PC-9 (cell line): ENCODE results near the gene AFAP1. TPM values are rescaled to one million over a fixed set of nuclear protein-coding genes. Genes with fewer than 3 reads are reported as not detected.
A peak's percentile ranks its signal among the peaks of the same experiment; 100 is the strongest.

Experiments used
- BruUV-seq: library from RNA; stranded (reverse); fragments of 400-500 nt; replicated peaks from 2 replicates; lab custom pipeline; 2021; lab: Mats Ljungman, UMichigan
- CTCF ChIA-PET: fragments of 300-600 bp; sonication (Branson Sonifier 250); formaldehyde crosslinking; loops from one replicate; lab custom pipeline; 2022; ENCODE audit warnings: antibody characterized with exemption; lab: Charles Lee
- POLR2A ChIA-PET: fragments of 300-600 bp; sonication (Branson Sonifier 250); formaldehyde crosslinking; loops from one replicate; lab custom pipeline; 2022; ENCODE audit warnings: antibody characterized with exemption; ENCODE audit not compliant: unreplicated experiment; lab: Charles Lee
- DNase-seq, 2 experiments: peaks; one replicate each; pipeline versions ENCODE4 v3.0.0 to v3.0.0-alpha.2; 2015 to 2022; ENCODE audit warnings: mixed read lengths in 1 of 2
- H2AFZ ChIP-seq: fragments of 200-600 bp; sonication (generic); 2 replicates; pipeline ENCODE4 v1.8.1; 2017; ENCODE audit warnings: antibody characterized with exemption
- H3F3A ChIP-seq: fragments of 200-600 bp; sonication (generic); 2 replicates; pipeline ENCODE4 v1.8.1; 2017; ENCODE audit warnings: antibody characterized with exemption, mild to moderate bottlenecking, low read depth; ENCODE audit not compliant: insufficient read depth
- H3K27ac ChIP-seq: fragments of 200-600 bp; sonication (generic); 2 replicates; pipeline ENCODE4 v1.6.1; 2016; ENCODE audit warnings: mixed run types
- H3K27me3 ChIP-seq: fragments of 200-600 bp; sonication (generic); 2 replicates; pipeline ENCODE4 v1.6.1; 2016; ENCODE audit warnings: low read depth, mixed run types; ENCODE audit not compliant: insufficient read depth
- H3K36me3 ChIP-seq: fragments of 200-600 bp; sonication (generic); 2 replicates; pipeline ENCODE4 v1.6.1; 2016; ENCODE audit warnings: low read depth, mixed run types
- H3K4me1 ChIP-seq: fragments of 200-600 bp; sonication (generic); replicated peaks from 2 replicates; pipeline ENCODE4 v1.6.1; 2016; ENCODE audit warnings: mixed run types; ENCODE audit not compliant: insufficient read depth
- H3K4me2 ChIP-seq: fragments of 200-600 bp; sonication (generic); 2 replicates; pipeline ENCODE4 v1.6.1; 2017; ENCODE audit warnings: mixed run types
- H3K4me3 ChIP-seq: fragments of 200-600 bp; sonication (generic); 2 replicates; pipeline ENCODE4 v1.6.1; 2016; ENCODE audit warnings: mixed run types
- H3K79me2 ChIP-seq: fragments of 200-600 bp; sonication (generic); 2 replicates; pipeline ENCODE4 v1.6.1; 2017; ENCODE audit warnings: low read depth, mixed run types
- H3K9me2 ChIP-seq: fragments of 200-600 bp; sonication (generic); 2 replicates; pipeline ENCODE4 v1.8.1; 2017; ENCODE audit warnings: mild to moderate bottlenecking; ENCODE audit not compliant: insufficient read depth
- H3K9me3 ChIP-seq: fragments of 200-600 bp; sonication (generic); 2 replicates; pipeline ENCODE4 v1.8.1; 2016; ENCODE audit warnings: low read depth; ENCODE audit not compliant: insufficient read depth
- H4K20me1 ChIP-seq: fragments of 200-600 bp; sonication (generic); 2 replicates; pipeline ENCODE4 v1.8.1; 2017; ENCODE audit not compliant: insufficient read depth
- EZH2 ChIP-seq: fragments of 200-600 bp; sonication (generic); IDR thresholded peaks from 2 replicates; pipeline ENCODE4 v1.8.0; 2017; ENCODE audit warnings: antibody characterized with exemption, low read depth
- intact Hi-C: fragments of 100-400 bp; cut with micrococcal nuclease; formaldehyde crosslinking; loops from one replicate; pipeline ENCODE4 v1.10.0; 2022; ENCODE audit not compliant: unreplicated experiment
- total RNA-seq: library from RNA; stranded (reverse); gene quantifications from 2 replicates; pipeline ENCODE4 v1.2.3, GENCODE V29; 2021
- TF ChIP-seq, protein P1 (sequence below): fragments of 200-600 bp; sonication (generic); conservative IDR thresholded peaks from 2 replicates; pipeline ENCODE4 v1.6.1; 2017; ENCODE audit warnings: mixed run types, antibody characterized with exemption, mild to moderate bottlenecking, moderate library complexity

AFAP1 gene
- total RNA-seq, 1 experiment from 2014 or later = 69.6 TPM

DNA sequence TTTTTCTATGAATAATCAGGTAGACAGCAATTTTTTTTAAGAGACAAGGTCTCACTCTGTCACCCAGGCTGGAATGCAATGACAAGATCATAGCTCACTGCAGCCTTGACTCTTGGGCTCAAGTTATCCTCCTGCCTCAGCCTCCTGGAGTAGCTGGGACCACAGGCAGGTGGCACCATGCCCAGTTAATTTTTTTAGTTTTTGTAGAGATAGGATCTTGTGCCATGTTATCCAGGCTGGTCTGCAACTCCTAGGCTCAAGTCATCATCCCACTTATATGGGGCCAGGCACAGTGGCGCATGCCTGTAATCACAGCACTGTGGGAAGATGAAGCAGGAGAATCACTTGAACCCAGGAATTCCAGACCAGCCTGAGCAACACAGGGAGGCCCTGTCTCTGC, 26.8 kb downstream of the AFAP1 start:
- no TSS peak for BruUV-seq
- TF ChIP-seq EZH2 = no peak
- TF ChIP-seq, protein P1, sequence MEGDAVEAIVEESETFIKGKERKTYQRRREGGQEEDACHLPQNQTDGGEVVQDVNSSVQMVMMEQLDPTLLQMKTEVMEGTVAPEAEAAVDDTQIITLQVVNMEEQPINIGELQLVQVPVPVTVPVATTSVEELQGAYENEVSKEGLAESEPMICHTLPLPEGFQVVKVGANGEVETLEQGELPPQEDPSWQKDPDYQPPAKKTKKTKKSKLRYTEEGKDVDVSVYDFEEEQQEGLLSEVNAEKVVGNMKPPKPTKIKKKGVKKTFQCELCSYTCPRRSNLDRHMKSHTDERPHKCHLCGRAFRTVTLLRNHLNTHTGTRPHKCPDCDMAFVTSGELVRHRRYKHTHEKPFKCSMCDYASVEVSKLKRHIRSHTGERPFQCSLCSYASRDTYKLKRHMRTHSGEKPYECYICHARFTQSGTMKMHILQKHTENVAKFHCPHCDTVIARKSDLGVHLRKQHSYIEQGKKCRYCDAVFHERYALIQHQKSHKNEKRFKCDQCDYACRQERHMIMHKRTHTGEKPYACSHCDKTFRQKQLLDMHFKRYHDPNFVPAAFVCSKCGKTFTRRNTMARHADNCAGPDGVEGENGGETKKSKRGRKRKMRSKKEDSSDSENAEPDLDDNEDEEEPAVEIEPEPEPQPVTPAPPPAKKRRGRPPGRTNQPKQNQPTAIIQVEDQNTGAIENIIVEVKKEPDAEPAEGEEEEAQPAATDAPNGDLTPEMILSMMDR = no peak
- POLR2A ChIA-PET = no interaction called here
- H4K20me1 ChIP-seq = peaks cover 94% of the 10 kb centered on the region
- peaks cover 46% of the 10 kb centered on the region; the same call in 1 of the 2 replicates for H3F3A ChIP-seq
- H3K4me2 ChIP-seq = no peak overlapping the region
- peaks cover 18% of the 10 kb centered on the region for H3K4me1 ChIP-seq
- no peak overlapping the region for H2AFZ ChIP-seq
- CTCF ChIA-PET = interaction anchor here (0.6 kb wide), 1 partner anchor 657 kb away, joined by 3 read pairs; no protein-coding TSS in a partner anchor
- no peak overlapping the region for H3K27ac ChIP-seq
- no peaks in the 10 kb centered on the region for H3K9me2 ChIP-seq
- no peak for DNase-seq
- H3K79me2 ChIP-seq = peaks cover 100% of the 10 kb centered on the region
- no peaks in the 10 kb centered on the region for H3K27me3 ChIP-seq
- H3K9me3 ChIP-seq = no peaks in the 10 kb centered on the region
- no peak overlapping the region for H3K4me3 ChIP-seq
- H3K36me3 ChIP-seq = no peaks in the 10 kb centered on the region
- intact Hi-C loops = loop anchor here (5.0 kb wide), 1 partner anchor 41 kb away; no protein-coding TSS in a partner anchor

DNA sequence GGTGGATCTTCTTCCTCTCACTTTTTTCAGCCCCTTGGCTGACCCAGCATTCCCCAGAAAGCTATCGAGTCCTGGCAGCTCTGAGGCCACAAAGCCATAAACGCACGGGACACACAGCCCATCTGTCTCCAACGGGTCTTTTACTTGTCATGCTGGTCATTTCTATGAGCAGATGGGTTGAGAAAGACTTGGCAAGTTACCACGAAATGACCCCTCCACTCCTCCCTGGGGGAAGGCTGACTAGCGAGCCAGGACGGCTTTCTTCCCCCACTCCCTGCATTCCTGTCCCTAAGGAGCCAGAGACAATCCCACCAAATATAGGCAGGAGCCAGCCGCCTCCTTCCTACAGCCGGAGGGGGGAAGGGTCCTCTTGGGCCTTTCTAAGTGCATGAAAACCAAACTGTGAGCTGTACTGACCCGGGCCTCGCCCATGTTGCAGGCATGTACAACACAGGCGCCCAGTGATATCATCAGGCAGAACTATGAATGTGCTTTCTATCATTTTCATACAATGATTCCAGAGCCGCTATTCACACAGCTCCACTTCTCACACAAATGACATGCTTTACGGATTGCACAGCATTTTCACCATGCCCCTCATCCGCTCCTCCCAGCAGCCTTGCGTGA, 28.6 kb downstream of the AFAP1 start:
- Histone ChIP-seq H3K27me3 (no peaks in the 10 kb centered on the region), H3K4me3 (no peak overlapping the region), H3K4me1 (peaks cover 18% of the 10 kb centered on the region), H4K20me1 (peaks cover 92% of the 10 kb centered on the region), H2AFZ (no peak overlapping the region), H3K4me2 (no peak overlapping the region), H3K9me2 (no peaks in the 10 kb centered on the region), H3K27ac (no peak overlapping the region), H3K36me3 (no peaks in the 10 kb centered on the region), H3F3A (peaks cover 43% of the 10 kb centered on the region; the same call in 1 of the 2 replicates), H3K9me3 (no peaks in the 10 kb centered on the region), H3K79me2 (peaks cover 100% of the 10 kb centered on the region)
- BruUV-seq = no TSS peak
- no peak for DNase-seq
- intact Hi-C loops = loop anchor here (5.0 kb wide), 1 partner anchor 39 kb away; no protein-coding TSS in a partner anchor
- POLR2A ChIA-PET = no interaction called here
- TF ChIP-seq, protein P1 = no peak
- no peak for TF ChIP-seq EZH2
- CTCF ChIA-PET = no interaction called here

DNA sequence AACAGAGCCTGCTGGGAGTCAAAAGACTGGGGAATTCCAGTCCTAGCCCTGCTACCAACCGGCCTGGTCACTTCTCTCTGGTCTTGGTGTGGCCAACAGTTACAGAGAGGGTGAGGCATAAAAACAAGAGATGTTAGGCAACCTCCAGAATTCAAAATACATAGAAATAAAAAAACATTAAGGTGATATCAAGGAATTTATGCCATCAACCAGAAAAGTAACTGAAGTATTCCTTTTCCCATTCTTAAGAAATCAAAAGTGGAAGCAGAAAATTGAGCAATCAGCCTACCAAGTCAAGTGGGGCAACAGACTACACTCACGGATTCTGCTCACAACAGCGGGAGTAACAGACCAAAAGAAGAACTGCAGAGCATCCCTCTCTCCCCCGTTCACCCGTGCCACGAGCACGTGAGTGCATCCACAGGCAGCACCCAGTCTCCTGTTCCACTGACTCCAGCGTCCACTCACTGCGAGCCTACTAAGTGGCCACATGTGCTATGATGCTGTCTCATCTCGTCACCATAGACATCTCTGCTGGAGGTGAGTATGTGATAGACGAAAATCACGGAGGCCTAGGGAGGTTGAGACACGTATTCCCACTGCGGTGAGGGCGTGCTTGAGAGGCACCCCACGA, 29.3 kb downstream of the AFAP1 start:
- no peaks in the 10 kb centered on the region for H3K9me3 ChIP-seq
- DNase-seq = peak; percentile 45 to 49
- H3K4me1 ChIP-seq = peaks cover 21% of the 10 kb centered on the region
- H3K79me2 ChIP-seq = peaks cover 100% of the 10 kb centered on the region
- 0 out of 2 replicates have a peak overlapping the region, but pooled peaks have one; percentile 19 for H3K27ac ChIP-seq
- H3K4me3 ChIP-seq = no peak overlapping the region
- no peak overlapping the region for H2AFZ ChIP-seq
- intact Hi-C loops = loop anchor here (5.0 kb wide), 1 partner anchor 38 kb away; no protein-coding TSS in a partner anchor
- POLR2A ChIA-PET = no interaction called here
- no peak for TF ChIP-seq EZH2
- TF ChIP-seq, protein P1 = no peak
- H3K9me2 ChIP-seq = no peaks in the 10 kb centered on the region
- H3F3A ChIP-seq = peaks cover 43% of the 10 kb centered on the region; the same call in 1 of the 2 replicates
- no peak overlapping the region; the same call in 1 of the 2 replicates for H3K4me2 ChIP-seq
- peaks cover 95% of the 10 kb centered on the region for H4K20me1 ChIP-seq
- CTCF ChIA-PET = interaction anchor here (0.6 kb wide), 1 partner anchor 36 kb away, joined by 17 read pairs; no protein-coding TSS in a partner anchor
- H3K27me3 ChIP-seq = no peaks in the 10 kb centered on the region
- no peaks in the 10 kb centered on the region for H3K36me3 ChIP-seq
- no TSS peak for BruUV-seq
